Neutrophil (primary cell): ENCODE data around the gene ACBD5.

Experiments
- H3K27ac ChIP-seq: fragments of 200-600 bp; sonication (generic); 2 replicates; pipeline ENCODE4 v1.5.1; 2016; ENCODE audit warnings: mild to moderate bottlenecking, moderate library complexity
- H3K27me3 ChIP-seq: fragments of 200-600 bp; sonication (generic); 2 replicates; pipeline ENCODE4 v1.6.0; 2016; ENCODE audit warnings: mild to moderate bottlenecking
- H3K36me3 ChIP-seq: fragments of 200-600 bp; sonication (generic); 2 replicates; pipeline ENCODE4 v1.5.1; 2017
- H3K4me1 ChIP-seq, 2 experiments: fragments of 200-600 bp in 1 of 2; sonication (generic) in 1 of 2; 1 replicate in 1 of 2; 2 replicates in 1 of 2; pipeline versions ENCODE4 v1.5.1 to v1.6.1; 2013 to 2016; ENCODE audit warnings: low read depth in 1 of 2, low read length in 1 of 2, mild to moderate bottlenecking in 1 of 2, moderate library complexity in 1 of 2; ENCODE audit not compliant: control insufficient read depth in 1 of 2, insufficient read depth in 1 of 2
- H3K4me3 ChIP-seq, 2 experiments: fragments of 200-600 bp in 1 of 2; sonication (generic) in 1 of 2; 1 replicate in 1 of 2; 2 replicates in 1 of 2; pipeline ENCODE4 v1.5.1; 2013 to 2016; ENCODE audit warnings: low read depth in 1 of 2, low read length in 1 of 2, mild to moderate bottlenecking in 1 of 2, moderate library complexity in 1 of 2
- H3K9me3 ChIP-seq: fragments of 200-600 bp; sonication (generic); 2 replicates; pipeline ENCODE4 v1.5.1; 2016
- CTCF ChIP-seq: fragments of 200-600 bp; sonication (generic); IDR thresholded peaks from 2 replicates; pipeline ENCODE4 v1.5.1; 2016; ENCODE audit warnings: antibody characterized with exemption

The ACBD5 gene

GRCh38 chr10:27258492-27258837 is 17.9 kb upstream of the ACBD5 start:
- Histone ChIP-seq H3K9me3 (no peaks in the 10 kb centered on the region), H3K27me3 (peaks cover 70% of the 10 kb centered on the region), H3K36me3 (no peaks in the 10 kb centered on the region), H3K27ac (no peak overlapping the region), H3K4me3 (peak overlapping the region; percentile 57 to 69), H3K4me1 (peaks cover 20 to 23% of the 10 kb centered on the region in 2 experiments)
- no peak for TF ChIP-seq CTCF

GRCh38 chr10:27256299-27257189 is 15.9 kb upstream of the ACBD5 start:
- Histone ChIP-seq H3K36me3 (no peaks in the 10 kb centered on the region), H3K27ac (no peak overlapping the region), H3K9me3 (no peaks in the 10 kb centered on the region), H3K4me1 (peaks cover 23 to 24% of the 10 kb centered on the region in 2 experiments), H3K4me3 (no peak overlapping the region), H3K27me3 (peaks cover 51% of the 10 kb centered on the region)
- no peak for TF ChIP-seq CTCF

GRCh38 chr10:27253576-27253975 is 13.0 kb upstream of the ACBD5 start:
- H3K36me3 ChIP-seq = no peaks in the 10 kb centered on the region
- peaks cover 14 to 16% of the 10 kb centered on the region in 2 experiments for H3K4me1 ChIP-seq
- no peaks in the 10 kb centered on the region for H3K9me3 ChIP-seq
- no peak overlapping the region for H3K4me3 ChIP-seq
- no peak overlapping the region for H3K27ac ChIP-seq
- no peak for TF ChIP-seq CTCF
- H3K27me3 ChIP-seq = peaks cover 21% of the 10 kb centered on the region

- Histone ChIP-seq H3K9me3 (no peaks in the 10 kb centered on the region), H3K27me3 (peaks cover 10% of the 10 kb centered on the region), H3K36me3 (no peaks in the 10 kb centered on the region), H3K4me3 (peak overlapping the region; percentile 67 to 77), H3K27ac (peak overlapping the region; percentile 79), H3K4me1 (peaks cover 2 to 4% of the 10 kb centered on the region in 2 experiments)
- peak; percentile 94 for TF ChIP-seq CTCF
These were observed 11.8 kb upstream of the ACBD5 start for GRCh38 chr10:27252267-27253000.

- H3K4me3 ChIP-seq = no peak overlapping the region
- peaks cover 4% of the 10 kb centered on the region for H3K27me3 ChIP-seq
- TF ChIP-seq CTCF = no peak
- no peaks in the 10 kb centered on the region for H3K9me3 ChIP-seq
- H3K4me1 ChIP-seq = peaks cover 0 to 4% of the 10 kb centered on the region in 2 experiments
- H3K36me3 ChIP-seq = no peaks in the 10 kb centered on the region
- H3K27ac ChIP-seq = no peak overlapping the region
These were observed 11.0 kb upstream of the ACBD5 start for GRCh38 chr10:27251554-27251953.
